Measurements from ENCODE around the gene MED29. TPM values are rescaled to one million over a fixed set of nuclear protein-coding genes. Genes with fewer than 3 reads are reported as not detected.
A peak's percentile ranks its signal among the peaks of the same experiment; 100 is the strongest.

The MED29 gene
- total and polyA plus RNA-seq, 10 of the 15 experiments (the other 5 are each of a cell fraction or from before 2014, with no cell fraction given), result 3.2 to 36.6 (median 22.8) TPM

GRCh38 chr19:39402346-39403300, 11.4 kb downstream of the MED29 start (continued):
- TF ChIP-seq, protein P1, sequence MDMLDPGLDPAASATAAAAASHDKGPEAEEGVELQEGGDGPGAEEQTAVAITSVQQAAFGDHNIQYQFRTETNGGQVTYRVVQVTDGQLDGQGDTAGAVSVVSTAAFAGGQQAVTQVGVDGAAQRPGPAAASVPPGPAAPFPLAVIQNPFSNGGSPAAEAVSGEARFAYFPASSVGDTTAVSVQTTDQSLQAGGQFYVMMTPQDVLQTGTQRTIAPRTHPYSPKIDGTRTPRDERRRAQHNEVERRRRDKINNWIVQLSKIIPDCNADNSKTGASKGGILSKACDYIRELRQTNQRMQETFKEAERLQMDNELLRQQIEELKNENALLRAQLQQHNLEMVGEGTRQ (IDR thresholded peaks at IDR 0.05; ENCODE audit: borderline replicate concordance, low read depth, low read length), result peak; percentile 23
- TF ChIP-seq ZNF217 (IDR thresholded peaks at IDR 0.05), result peak; percentile 69
- peak; percentile 69; the same call in 1 of the 3 replicates for TF ChIP-seq POU2F2 (IDR thresholded peaks at IDR 0.05; ENCODE audit: borderline replicate concordance, low read depth, low read length)
- TF ChIP-seq, protein P2, sequence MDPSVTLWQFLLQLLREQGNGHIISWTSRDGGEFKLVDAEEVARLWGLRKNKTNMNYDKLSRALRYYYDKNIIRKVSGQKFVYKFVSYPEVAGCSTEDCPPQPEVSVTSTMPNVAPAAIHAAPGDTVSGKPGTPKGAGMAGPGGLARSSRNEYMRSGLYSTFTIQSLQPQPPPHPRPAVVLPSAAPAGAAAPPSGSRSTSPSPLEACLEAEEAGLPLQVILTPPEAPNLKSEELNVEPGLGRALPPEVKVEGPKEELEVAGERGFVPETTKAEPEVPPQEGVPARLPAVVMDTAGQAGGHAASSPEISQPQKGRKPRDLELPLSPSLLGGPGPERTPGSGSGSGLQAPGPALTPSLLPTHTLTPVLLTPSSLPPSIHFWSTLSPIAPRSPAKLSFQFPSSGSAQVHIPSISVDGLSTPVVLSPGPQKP (IDR thresholded peaks at IDR 0.05; ENCODE audit: low read depth, low read length), result peak; percentile 86
- TF ChIP-seq PKNOX1 (IDR thresholded peaks at IDR 0.05), result 0 out of 2 replicates have a peak, but pooled peaks have one; percentile 67
- no peak for TF ChIP-seq BCLAF1 (IDR thresholded peaks at IDR 0.05)
- TF ChIP-seq, protein P3, sequence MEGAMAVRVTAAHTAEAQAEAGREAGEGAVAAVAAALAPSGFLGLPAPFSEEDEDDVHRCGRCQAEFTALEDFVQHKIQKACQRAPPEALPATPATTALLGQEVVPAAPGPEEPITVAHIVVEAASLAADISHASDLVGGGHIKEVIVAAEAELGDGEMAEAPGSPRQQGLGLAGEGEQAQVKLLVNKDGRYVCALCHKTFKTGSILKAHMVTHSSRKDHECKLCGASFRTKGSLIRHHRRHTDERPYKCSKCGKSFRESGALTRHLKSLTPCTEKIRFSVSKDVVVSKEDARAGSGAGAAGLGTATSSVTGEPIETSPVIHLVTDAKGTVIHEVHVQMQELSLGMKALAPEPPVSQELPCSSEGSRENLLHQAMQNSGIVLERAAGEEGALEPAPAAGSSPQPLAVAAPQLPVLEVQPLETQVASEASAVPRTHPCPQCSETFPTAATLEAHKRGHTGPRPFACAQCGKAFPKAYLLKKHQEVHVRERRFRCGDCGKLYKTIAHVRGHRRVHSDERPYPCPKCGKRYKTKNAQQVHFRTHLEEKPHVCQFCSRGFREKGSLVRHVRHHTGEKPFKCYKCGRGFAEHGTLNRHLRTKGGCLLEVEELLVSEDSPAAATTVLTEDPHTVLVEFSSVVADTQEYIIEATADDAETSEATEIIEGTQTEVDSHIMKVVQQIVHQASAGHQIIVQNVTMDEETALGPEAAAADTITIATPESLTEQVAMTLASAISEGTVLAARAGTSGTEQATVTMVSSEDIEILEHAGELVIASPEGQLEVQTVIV (IDR thresholded peaks at IDR 0.05; ENCODE audit: borderline replicate concordance, partially characterized antibody), result no peak
- TF ChIP-seq YY1 (IDR thresholded peaks at IDR 0.05; ENCODE audit: low read depth, low read length), result no peak
- no peak for TF ChIP-seq KAT2A (conservative IDR thresholded peaks at IDR 0.05; ENCODE audit: control insufficient read depth, low read depth, low read length)
- TF ChIP-seq CREM (IDR thresholded peaks at IDR 0.05; ENCODE audit: low read depth), result peak; percentile 19; the same call in 1 of the 2 replicates
- no peak for TF ChIP-seq ESRRA (IDR thresholded peaks at IDR 0.05; ENCODE audit: low read length)
- peak; percentile 64 for TF ChIP-seq USF1 (IDR thresholded peaks at IDR 0.05; ENCODE audit: borderline replicate concordance, extremely low read length, insufficient read depth, low read depth, low read length)
- TF ChIP-seq ZNF207 (IDR thresholded peaks at IDR 0.05; ENCODE audit: borderline replicate concordance), result peak; percentile 92
- TF ChIP-seq POLR2AphosphoS5 (IDR thresholded peaks at IDR 0.05; ENCODE audit: low read length), result peak; percentile 51
- TF ChIP-seq HDGF (IDR thresholded peaks at IDR 0.05), result peak; percentile 31

All from GM12878 (cell line).